Measurements from ENCODE around the gene CDH16.
A peak's percentile ranks its signal among the peaks of the same experiment; 100 is the strongest.
"Not testable (repeated sequence)": the region's sequence is repeated elsewhere in the genome, so short reads cannot be mapped to it uniquely, and the experiment has no call there.

Gene CDH16

DNA sequence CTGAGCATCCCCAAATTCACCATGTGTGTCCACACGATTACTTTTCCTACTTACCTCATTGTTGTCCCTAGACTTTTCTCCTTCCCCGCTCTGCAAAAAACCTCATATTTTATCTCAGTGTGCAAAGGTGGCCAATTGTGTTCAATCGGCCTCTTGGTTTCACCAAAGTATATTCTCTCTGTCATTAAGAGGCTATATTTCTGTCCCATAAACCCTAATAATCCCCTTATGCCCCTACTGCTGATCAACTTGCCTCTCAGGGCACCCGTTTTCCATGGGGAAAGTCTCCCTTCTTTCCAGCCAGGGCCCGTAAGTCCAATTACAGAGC lies 28.3 kb upstream of the CDH16 start:
- no peak for DNase-seq (ENCODE audit: low read depth, low spot score)

DNA sequence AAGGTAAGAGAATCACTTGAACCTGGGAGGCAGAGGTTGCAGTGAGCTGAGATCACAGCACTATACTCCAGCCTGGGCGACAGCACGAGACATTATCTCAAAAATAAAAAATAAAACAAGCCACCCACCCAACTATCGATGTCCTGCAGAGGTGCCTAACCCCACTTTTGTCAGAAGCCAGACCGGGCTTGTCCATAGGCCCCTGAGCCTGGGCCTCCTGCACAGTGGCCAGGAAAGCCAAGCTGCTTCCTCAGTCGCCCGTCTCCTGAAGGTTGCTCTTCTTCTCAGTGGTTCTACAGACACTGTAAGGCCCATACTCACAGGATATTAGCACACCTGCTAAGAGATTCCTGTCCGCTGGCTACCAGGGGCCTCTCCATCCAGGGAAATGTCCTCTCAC lies 27.9 kb upstream of the CDH16 start:
- no peak for DNase-seq (ENCODE audit: low read depth, low spot score)

DNA sequence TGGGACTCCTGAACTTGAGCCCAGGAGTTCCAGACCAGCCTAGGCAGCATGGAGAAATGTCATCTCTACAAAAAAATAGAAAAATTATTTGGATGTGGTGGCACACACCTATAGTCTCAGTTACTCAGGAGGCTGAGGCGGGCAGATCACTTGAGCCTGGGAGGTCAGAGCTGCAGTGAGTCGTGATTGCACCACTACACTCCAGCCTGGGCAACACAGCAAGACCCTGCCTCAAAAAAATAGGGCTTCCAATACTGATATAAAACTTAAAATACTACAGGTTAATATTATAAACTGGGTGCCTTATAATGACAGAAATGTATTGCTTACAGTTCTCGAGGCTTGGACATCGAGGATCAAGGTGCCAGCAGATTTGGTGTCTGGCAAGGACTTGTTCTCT lies 27.3 kb upstream of the CDH16 start:
- DNase-seq (ENCODE audit: low read depth, low spot score): no peak

DNA sequence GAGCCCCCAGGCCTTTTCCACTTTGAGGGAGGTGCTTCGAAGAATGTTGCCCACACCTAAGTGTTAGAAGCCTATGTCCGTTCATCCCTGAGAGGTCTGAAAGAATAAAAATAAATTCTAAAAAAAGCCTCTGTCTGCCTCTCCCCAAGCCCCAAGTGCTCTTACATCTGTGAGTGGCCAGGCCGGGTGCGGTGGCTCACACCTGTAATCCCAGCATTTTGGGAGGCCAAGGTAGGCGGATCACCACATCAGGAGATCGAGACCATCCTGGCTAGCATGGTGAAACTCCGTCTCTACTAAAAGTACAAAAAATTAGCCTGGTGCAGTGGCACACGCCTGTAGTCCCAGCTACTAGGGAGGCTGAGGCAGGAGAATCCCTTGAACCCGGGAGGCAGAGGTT lies 26.3 kb upstream of the CDH16 start:
- DNase-seq (ENCODE audit: low read depth, low spot score): not testable (repeated sequence)

DNA sequence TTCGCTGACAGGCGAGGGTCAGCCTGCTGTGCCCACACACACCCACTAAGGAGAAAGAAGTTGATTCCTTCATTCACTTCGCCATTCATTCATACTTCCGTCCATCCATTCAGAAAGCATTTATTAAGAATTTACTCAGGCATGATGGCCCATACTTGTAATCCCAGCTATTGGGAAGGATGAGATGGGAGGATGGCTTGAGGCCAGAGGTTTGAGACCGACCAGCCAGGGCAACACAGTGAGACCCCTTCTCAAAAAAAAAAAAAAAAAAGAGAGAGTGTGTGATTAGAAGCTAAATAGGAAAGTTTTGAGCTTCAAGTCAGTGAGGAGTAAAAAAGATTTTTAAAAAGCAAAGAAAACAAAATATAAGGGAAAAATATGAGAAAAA lies 25.4 kb upstream of the CDH16 start:
- no peak for DNase-seq (ENCODE audit: low read depth, low spot score)

DNA sequence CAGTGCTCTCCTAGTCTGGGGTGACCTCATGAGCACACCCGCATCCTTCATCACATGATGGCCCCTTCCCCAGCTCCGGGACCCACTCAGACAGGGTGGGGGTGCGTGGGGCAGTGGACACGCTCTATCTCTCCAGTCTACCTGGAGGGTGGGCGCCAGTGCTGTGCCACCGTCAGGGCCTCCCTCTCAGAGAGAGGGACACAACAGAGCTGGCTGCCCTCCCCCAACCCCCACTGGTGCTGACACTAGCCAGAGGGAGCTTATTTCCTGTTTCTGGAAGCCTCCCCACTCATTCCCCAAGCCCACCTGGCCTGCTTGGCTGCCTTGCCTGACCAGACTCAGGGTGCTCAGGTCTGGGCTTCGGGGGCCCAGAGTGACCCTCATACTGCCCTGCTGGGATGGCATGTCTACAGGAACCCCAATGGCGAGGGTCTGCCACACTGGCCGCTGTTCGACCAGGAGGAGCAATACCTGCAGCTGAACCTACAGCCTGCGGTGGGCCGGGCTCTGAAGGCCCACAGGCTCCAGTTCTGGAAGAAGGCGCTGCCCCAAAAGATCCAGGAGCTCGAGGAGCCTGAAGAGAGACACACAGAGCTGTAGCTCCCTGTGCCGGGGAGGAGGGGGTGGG lies 24.9 kb upstream of the CDH16 start:
- no peak for DNase-seq (ENCODE audit: low read depth, low spot score)

DNA sequence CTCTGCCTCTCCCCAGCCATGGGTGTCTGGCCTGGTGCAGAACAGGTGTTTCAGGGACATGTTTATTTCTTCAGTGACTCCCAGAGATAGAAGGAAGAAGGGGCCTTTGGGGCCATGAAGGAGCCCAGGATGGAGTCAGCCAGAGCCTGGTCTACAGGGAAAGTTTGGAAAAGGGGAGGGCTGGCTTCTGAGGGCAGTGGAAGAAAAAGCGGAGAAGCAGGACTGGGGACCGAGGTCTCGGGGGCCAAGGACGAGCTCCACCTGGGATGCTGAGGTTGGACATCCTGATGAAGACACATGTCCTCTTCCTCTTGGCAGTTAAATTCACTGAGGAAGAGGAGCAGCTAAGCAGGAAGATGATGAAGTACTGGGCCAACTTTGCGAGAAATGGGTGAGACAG lies 24.3 kb upstream of the CDH16 start:
- DNase-seq (ENCODE audit: low read depth, low spot score): no peak

DNA sequence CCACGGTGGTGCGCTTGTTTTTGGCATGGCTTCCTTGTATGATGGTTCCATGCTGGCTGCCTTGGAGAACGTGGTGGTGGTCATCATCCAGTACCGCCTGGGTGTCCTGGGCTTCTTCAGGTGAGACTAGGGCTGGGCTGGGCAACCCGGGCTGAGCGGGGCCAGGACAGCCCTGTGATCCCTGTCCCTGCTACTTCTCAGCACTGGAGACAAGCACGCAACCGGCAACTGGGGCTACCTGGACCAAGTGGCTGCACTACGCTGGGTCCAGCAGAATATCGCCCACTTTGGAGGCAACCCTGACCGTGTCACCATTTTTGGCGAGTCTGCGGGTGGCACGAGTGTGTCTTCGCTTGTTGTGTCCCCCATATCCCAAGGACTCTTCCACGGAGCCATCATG lies 21.6 kb upstream of the CDH16 start:
- DNase-seq (ENCODE audit: low read depth, low spot score): no peak

DNA sequence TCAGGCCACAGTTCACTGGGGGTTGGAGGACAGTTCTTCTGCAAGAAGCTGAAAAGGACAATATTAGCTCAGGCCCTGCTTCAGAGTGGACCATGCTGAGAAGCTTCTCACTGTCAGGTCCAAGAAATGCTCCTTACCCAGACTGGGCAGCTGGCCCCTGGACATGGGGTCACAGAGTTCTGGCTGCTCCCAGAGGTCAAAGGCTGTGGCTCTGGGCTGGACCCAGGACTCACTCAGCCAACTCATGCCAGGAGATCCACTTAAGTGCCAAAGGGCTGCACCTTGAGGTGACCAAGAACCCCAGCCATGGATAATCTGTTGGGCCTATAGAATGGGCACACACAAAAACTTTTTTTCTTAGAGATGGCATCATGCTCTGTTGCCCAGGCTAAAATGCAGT lies 20.7 kb upstream of the CDH16 start:
- no peak for DNase-seq (ENCODE audit: low read depth, low spot score)

DNA sequence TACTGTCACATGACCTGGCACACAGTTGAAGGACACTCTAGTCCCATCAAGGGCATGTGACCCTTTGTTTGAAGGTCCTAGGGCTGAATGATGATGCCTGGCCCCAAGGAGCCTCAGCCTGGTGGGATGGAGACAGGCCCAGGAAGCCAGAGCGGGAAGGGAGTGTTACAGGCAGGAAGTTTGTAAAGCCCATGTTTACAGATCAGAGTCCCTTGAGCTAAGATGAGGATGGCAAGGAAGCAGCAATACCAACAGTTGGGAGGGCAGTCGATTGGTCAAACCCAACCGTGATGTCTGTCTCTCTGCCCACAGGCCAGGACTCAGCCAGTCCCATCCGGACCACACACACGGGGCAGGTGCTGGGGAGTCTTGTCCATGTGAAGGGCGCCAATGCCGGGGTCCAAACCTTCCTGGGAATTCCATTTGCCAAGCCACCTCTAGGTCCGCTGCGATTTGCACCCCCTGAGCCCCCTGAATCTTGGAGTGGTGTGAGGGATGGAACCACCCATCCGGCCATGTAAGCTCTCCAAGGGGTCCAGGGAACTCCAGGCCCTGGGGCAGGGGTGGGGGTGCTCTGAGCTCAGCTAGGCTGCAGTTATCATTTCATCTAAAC lies 19.1 kb upstream of the CDH16 start:
- DNase-seq (ENCODE audit: low read depth, low spot score): no peak

DNA sequence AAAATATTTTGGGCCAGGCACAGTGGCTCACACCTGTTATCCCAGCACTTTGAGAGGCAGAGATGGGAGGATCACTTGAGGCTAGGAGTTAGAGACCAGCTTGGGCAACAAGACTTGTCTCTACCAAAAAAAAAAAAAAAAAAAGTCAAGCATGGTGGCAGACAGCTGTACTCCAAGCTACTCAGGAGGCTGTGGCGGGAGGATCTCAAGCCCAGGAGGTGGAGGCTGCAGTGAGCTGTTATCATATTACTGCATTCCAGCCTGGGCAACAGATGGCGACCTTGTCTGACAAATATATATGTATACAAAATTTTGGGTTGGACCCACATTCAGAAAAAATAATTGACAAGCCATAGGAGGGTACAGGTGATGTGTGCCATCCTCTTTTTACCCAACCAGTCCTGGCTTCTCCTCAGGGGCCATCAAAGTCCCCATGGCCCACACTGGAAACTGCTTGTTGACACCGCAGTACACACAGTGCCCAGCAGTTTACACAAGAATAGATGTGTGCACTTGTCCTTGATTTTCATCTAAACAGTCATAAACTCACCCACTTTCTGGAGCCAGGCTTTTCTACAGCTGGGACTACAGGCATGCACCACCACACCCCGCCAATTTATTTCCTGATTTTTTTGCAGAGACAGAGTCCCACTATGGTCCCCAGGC lies 18.3 kb upstream of the CDH16 start:
- DNase-seq (ENCODE audit: low read depth, low spot score): no peak

DNA sequence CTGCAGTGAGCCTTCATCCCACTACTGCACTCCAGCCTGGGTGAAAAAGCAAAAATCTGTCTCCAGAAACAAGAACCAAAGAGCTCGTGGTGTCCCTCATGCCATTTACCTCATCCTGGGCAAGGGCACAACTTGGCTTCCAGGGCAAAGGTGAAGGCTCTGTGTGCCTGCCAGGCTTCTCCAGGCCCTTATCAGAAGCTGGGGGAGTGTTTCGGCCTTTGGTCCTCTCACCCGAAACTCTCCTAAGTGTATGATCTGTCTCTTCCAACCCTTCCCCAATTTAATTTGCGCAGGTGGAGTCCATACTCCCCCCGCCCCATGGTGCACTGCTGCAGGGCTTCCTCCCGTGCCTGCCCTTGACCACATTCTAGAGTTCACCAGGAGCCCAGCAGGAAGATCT lies 17.8 kb upstream of the CDH16 start:
- no peak for DNase-seq (ENCODE audit: low read depth, low spot score)

DNA sequence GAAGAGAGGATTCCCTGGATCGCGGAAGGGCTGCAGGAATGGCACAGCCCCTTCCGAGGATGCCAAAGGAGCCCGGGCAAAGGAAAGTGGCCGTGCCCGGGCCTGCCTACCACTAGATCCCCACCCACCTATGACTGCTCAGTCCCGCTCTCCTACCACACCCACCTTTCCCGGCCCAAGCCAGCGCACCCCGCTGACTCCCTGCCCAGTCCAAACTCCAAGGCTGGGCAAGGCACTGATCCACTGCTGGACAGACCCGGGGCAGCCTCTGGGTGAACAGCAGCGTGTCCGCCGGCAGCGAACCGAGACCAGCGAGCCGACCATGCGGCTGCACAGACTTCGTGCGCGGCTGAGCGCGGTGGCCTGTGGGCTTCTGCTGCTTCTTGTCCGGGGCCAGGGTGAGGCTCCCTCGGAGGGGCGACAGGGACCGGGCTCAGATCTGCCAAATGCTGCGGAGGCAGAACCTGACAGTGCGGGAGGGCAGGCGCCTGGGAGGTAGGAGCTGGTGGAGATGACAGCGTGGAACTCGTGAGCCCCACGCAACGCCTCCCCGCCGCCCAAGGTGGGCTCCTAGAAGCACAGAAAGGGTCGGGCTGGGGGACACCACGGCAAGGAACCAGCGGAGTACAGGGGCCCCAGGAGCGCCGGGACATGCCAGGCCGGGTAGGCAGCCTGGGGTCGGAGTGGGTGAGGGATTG lies 16.8 kb upstream of the CDH16 start, which contains the start of gene CES2:
TSS of gene CES2 (plus strand) at position 203 of the 698 bp plus-strand sequence. CDS start at position 323, 120 bp downstream.
- DNase-seq (ENCODE audit: low read depth, low spot score): no peak

DNA sequence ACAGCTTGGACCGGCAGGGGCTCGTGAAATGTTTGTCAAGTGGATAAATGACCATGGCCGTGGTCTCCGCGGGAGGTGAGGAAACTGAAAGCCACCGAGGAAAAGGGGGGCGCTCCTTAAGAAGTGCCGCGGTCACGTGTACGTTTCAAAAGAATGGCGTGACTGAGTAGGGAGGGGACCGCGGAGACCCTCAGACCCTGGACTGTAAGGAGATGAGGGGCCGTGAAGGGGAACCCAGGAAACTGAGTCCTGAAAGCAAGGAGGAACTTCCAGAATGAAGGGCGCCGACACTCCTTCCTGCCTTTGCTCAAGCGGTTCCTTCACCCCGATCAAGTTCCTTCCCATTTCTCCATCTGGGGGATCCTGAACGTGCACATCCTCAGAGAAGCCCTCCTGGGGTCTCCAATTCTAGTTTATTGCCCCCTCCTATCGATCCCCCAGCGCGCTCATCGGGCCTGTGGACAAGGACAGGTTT lies 16.2 kb upstream of the CDH16 start:
- DNase-seq (ENCODE audit: low read depth, low spot score): not testable (repeated sequence)

DNA sequence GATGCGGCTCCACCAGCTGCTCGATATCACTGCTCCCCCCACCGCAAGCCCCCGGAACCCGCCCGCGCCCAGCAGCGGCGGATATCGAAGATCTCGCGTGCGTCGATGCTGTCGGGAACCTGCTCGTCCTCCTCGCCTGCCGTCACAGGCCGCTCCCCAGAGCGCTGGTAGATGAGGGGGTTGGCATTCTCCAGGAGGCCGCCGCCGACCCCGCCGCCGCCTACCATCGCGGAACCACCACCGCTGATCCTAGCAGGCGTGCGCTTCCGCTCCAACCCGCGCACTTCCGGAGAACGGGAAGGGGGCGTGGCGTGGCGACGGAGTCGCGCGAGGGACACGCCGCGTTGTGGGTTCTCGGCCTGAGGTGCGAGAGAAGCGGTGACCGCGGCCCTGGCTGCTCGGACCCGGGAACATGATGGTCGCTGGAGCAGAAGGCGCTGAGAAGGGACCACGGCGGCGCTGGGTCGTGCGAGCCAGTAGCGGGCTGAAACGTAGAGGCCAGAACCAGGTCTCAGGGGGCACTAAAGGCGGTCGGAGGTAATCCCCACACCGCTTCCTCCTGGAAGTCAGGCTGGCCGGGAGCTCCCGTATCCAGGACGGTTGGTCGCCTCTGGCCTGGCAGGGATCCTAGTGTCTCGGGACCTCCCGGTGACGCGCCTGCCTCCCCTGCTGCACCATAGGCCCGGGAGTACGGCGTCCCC lies 15.6 kb upstream of the CDH16 start, which contains the start of gene CIAO2B:
TSS of gene CIAO2B (minus strand) at position 265 of the 701 bp plus-strand sequence. CDS start at position 227, 38 bp downstream.
- peak; percentile 72 for DNase-seq (ENCODE audit: low read depth, low spot score)

DNA sequence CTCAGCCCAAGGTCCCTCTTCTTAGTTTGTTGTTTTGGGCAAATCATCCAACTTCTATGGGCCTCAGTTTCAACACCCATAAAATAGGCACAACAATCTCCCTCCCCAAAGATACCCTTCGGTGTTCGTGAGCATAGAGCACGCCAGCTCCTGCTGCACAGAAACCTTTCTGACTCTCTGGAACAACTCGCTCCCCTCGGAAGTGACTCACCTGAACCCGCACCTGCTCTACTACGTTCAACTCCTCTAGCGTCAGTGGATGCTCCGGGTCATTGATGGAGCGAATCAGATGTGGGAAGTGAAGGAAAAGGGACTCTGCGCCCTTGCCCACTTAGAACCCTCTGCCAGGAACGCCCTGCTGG lies 15.1 kb upstream of the CDH16 start:
- DNase-seq (ENCODE audit: low read depth, low spot score): no peak

DNA sequence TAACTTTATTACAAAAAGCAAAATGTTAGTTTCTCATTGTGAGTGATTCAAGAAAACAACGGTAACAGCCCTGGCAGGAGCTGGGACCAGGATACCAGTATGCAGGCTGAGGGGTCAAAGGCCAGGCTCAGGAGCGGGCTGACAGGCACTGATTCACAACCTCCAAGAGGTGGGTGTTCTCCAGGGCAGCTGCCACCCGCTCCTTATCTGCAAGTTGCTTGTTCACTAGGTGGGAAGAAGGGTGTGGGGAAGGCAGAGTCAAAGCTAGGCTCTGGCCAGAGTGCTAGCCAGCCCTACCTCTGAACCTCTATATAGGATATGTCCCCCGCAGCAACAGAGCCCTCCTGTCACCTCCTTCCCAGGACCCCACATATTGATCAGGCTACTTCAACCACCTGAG lies 13.4 kb upstream of the CDH16 start:
- DNase-seq (ENCODE audit: low read depth, low spot score): no peak

DNA sequence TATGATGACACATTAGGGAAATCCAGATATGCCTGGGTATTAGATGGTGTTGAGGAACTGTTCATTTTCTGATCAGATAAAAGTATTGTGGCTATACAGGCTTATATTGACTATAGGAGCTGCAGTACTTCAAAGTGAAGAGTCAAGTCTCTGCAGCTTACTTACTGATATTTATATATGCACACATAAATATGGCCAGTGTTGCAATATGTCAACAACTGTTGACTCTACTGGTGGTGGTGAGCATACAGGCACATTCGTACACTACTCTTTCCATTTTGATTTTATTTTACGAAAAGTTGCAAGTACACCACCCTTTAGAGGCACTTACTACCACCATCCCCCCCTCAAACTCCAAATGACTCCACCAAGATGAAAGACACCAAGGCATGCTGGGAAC lies 13.0 kb upstream of the CDH16 start:
- DNase-seq (ENCODE audit: low read depth, low spot score): no peak

DNA sequence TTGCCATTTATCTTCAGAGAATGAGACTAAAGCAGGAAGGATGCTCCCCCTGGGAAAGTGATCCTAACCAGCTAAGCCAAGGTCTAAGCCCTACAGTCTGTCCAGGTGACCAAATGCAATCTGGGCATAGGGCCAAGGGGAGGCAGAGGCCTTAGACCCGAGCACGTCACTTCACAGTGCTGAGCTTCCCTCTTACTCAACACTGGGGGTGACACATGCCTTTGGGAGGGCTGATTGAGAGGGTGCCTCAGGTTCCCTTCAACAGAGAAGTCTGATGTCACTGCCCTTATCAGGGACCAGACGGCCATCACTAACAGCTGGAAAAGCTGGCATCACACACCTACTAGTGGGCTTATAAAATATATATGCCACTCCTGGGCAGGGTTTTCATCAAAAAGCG lies 11.5 kb upstream of the CDH16 start:
- DNase-seq (ENCODE audit: low read depth, low spot score): no peak

DNA sequence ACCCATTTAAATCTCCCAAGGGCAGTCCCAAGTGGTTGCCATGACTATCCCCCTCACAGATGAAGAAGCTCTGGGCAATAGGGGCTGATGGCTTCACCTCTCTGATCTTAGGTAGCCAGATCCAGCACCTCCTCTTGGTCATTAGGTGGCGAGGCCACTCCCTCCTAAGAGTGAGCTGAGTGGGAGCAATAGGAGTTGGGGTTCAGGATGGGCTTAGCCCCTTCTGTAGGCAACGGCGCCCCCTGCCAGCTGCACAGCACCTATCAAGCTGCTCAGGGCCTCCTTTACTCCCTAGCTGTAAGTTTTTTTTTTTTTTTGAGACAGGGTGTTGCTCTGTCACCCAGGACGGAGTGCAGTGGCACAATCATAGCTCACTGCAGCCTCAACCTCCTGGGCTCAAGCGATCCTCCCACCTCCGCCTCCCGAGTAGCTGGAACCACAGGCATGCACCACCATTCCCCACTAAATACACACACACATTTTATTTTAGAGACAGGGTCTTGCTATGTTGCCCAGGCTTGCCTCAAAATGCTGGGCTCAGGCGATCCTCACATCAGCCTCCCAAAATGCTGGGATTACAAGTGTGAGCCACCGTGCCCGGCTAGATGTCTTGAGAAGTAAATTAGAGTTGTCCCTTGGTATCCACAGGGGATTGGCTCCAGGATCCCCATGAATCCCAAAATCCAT lies 10.2 kb upstream of the CDH16 start:
- no peak for DNase-seq (ENCODE audit: low read depth, low spot score)

DNA sequence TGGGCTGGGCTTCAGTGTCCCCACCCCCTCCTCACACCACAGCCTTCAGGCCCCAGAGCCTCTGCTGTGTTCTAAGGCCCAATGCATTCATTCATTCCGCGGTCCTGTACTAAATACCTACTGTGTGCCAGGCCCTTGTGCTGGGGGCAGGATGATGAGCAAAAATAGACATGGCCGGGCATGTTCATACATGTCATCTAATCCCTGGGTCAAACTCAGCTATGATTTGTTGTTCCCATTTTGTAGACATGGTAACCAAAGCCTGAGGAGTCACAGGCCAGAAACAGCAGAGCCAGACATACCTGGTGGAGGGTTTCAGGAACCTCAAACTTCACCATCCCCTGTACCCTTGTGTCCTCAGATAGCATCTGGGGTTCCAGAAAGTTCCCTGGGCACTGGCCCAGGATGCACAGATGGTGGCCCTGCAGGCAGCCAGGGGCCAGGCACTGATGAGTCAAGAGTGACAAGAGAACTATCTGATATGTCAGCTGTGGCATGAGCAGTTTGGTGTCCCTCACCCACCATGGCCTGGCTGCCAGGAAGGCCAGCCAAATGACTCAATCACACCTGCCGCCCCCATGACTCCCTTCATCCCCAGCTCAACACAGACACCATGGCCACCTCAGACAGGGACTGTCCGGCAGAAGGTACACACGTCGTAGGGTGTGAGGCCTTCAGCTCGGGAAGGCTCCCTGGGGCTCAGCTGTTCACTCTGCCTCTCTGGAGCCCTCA lies 9.4 kb upstream of the CDH16 start:
- DNase-seq (ENCODE audit: low read depth, low spot score): no peak

Measured in activated naive CD8-positive, alpha-beta T cell treated with anti-CD3 and anti-CD28 coated beads, Interleukin-2, amount 50 U/mL, for 16 hours (primary cell).